Stimulated activated CD8-positive, alpha-beta memory T cell treated with anti-CD3 and anti-CD28 coated beads, Interleukin-12 subunit alpha, Interleukin-12 subunit beta, amount 100 ng/mL, for 1 hour (primary cell): ENCODE results near the gene PYGO2.
"Not testable (repeated sequence)": the region's sequence is repeated elsewhere in the genome, so short reads cannot be mapped to it uniquely, and the experiment has no call there.

Experiments used
- DNase-seq: peaks from one replicate; pipeline ENCODE4 v3.0.0-alpha.2; 2020; ENCODE audit warnings: low read depth

The PYGO2 gene

DNA sequence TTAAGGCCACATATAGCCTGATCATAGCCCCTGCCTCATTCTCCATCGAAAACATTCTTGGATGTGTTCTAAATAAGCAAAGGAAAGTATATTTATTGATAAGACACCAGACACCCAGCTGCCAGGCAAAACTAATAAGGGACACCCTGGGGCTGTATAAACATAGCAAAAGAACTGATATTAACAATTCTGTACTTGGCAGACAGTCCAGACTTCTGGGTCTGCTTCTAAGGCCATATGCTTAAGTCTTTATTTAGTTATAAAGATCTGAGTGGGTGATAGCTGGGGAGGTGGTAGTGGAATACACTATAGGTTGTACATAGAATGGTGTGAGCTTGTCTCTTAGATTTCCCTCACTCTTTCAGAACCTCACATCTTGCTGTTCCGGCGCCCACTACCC is 16.8 kb upstream of the PYGO2 start:
- DNase-seq = no peak

DNA sequence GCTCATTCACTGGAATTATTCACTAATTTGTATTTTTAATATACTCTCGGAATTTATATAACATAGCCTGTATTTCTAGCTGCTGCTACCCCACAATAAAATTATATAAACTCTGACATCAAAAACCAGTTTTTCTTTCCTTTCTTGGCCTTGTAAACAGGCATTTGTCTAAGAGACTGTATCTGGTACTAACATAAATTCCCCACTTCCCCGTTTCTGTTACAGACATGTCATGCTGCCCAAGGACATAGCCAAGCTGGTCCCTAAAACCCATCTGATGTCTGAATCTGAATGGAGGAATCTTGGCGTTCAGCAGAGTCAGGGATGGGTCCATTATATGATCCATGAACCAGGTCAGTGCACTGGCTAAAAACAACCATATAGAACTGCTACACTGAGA is 16.2 kb upstream of the PYGO2 start:
- not testable (repeated sequence) for DNase-seq

DNA sequence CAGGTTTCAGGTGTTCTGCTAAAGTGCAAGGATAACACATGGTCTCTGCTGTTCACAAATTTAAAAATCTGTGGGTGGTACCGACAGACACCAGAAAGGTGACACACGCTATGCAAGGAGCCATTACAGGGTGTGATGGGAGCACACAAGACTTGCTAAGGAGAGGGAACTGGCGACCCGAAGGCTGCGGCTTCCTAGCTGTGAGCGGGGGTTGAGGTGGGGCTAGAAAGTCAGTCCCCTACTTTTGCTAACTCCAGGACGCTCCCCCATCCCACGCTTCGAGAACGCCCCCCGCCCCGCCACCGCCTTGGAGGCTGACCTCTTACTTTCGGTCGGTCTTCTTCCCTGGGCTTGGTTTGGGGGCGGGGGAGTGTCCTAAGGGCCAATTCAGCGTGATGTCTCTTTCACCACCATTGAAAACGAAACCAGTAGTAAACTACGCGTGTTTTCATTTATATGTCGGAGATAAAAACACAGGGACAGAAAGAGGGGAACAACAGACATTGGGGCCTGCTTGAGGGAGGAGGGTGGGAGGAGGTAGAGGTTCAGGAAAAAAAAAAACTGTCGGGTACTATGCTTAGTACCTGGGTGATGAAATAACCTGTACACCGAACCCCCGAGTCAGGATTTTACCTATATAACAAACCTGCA is 14.0 kb upstream of the PYGO2 start:
- no peak for DNase-seq

DNA sequence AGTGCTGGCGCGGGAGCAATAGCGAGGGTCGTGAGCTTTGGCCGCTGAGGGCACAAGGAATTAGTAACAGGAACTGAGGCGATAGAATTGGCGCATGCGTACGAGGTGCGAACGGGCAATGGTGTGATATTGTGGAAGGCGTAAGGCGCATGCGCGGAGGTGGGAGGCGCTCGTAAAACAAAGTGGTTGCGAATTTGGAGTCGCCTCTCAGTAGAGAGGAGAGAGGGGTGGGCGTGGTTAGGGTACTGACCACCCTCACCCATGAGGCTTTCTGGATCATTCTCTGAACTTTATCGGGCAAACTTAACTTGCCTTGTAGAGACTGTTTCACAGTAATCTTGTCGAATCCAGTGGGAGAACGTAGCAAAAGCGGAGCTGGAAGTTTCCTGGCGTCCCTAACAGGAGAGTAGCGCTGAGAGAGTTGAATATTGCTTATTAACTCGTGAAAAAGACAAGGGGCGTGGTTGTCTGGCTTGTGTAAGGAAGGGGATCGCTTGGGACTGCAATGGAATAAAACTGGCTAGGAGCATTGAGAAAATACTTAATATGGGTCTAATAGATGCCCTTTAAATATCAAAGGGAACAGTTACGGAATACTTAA is 13.3 kb upstream of the PYGO2 start:
- peak; percentile 91 for DNase-seq

DNA sequence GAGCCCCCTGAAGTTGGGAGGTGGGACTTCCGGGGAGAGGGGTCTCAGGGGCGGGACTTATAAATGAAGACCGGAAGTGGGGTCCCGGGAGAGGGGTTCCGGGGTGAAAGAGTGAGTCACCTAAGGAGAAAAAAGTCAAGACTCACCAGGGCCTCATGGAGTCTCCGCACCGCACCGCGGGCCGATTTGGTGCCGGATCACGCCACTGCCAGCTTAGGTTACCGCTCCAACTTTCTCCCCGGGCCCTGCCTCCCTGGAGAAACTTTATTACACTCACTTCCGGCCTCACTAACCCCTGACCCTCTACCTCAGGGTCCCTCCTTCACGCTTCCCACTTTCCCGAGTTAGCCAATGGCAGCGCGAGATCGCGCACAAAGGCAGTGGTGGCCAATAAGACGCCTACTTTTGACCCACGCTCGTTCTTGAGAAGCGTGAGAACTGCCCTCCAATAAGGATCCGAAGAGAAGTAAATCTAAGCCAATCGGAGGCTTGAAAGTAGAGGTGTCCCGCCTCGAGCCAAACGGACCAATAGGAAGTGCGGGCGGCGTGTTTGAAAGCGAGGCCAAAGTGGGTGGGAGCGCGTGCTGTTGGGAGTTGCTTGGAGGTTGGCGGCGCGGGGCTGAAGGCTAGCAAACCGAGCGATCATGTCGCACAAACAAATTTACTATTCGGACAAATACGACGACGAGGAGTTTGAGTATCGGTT is 12.7 kb upstream of the PYGO2 start, which contains the start of gene CKS1B:
Gene CKS1B, plus strand, starts transcription at position 580 of the 706 bp plus-strand sequence. Its CDS starts 65 bp downstream, at position 645.
- DNase-seq = peak; percentile 95

DNA sequence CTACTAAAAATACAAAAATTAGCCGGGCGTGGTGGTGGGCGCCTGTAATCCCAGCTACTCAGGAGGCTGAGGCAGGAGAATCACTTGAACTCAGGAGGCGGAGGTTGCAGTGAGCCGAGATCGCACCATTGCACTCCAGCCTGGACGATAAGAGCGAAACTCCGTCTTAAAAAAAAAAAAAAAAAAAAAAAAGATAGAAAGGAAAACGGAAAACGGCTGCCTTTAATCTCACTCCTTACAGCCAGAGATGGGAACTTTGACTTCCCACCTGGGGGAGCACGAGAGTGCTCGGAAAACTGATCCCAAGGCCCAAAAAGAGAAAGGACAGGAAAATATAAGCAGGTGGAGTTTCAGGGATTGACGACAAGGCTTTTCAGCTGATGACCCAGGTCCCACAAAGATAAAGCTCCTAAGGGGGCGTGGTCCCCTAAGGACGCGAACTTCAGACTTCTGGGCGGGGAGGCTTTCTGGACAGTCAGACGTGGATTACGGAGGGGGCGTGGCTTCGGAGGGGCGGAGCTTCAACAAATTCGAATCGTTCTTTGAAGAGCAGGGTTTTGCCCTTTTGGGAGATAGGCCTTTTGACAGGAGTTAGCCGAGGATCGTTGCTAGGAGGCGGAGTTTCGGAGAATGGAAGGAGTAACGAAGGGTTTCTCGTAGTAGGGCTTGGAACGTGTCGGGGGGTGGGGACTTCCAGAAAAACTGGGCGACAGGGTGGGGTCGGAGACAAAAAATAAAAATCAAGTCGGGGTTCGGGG is 11.9 kb upstream of the PYGO2 start:
- peak; percentile 82 for DNase-seq

DNA sequence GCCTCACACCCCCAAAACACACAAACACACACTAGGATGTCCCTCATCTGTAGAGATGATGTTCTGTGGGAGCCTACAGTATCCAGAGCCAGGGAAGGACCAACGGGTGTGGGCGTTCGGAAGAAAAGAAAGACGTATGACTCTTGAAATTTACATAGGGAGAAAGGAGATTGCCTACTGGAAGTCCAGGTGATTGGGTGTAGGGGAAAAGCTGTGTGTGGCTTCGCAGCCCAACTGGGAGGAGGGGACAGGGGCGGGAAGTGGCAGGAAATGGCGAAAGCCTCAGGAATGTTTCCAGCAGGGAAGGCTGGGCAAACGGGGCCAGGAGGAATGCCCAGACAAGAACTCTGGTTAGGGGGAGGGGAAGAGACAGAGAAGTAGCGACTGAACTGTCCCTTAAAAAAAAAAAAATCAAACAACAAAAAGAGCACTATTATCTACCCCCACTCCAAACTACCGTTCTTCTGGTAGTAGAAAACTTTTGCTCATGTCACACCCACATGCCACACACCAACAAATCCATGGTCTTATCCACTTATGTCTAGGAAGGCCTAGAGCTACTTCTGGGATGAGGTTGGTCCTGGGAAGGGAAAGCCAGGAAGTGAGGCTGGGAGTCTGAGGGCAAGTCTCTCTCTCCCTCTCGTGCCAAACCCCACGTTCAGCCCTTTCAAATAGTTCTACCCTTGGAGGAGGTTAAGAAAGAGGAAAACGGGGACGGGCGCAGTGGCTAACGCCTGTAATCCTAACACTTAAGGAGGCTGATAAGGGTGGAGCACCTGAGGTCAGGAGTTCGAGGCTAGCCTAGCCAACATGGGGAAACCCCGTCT is 11.1 kb upstream of the PYGO2 start:
- no peak for DNase-seq

DNA sequence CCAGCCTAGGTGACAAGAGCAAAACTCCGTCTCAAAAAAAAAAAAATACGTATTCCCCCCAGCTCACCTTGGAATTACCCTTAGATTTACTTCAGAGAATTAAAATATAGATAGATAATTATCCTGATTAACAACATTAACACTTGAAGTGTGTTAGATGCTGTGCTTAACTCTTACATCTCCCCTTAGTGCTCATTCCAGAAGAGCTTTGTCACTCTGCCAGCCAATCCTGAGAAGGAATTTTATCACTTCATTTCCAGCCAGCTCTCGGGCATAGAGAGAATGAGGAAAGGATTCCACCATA is 10.6 kb upstream of the PYGO2 start:
- DNase-seq = no peak

DNA sequence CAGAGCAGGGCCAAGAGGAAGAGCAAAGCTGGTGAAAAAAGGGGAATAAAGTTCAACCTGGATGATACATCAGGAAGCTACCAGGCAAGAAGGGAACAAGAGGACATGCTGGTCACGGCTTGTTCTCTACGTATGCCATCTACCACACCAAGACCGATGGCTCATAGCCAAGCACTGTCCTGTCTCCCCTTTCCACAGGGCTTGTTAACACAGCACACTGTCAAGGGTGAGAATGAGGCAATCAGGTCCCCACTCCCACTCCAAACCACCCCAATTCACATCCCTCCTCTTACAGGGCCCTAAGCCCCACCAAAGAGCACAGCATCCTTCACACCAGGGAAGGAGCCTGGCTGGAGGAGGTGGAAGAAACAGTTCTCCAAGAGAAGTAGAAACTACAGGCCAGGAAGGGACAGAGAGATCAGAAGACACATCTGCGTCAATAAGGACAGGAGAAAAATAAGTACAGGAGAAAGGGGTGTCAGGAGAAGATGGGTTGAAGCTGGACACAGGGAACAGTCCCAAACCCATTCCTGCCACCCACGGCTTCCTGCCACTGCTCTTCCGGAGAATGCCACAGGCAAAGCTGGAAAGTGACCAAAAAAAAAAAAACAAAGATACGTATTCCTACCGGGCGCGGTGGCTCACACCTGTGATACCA is 9.9 kb upstream of the PYGO2 start:
- DNase-seq = no peak

DNA sequence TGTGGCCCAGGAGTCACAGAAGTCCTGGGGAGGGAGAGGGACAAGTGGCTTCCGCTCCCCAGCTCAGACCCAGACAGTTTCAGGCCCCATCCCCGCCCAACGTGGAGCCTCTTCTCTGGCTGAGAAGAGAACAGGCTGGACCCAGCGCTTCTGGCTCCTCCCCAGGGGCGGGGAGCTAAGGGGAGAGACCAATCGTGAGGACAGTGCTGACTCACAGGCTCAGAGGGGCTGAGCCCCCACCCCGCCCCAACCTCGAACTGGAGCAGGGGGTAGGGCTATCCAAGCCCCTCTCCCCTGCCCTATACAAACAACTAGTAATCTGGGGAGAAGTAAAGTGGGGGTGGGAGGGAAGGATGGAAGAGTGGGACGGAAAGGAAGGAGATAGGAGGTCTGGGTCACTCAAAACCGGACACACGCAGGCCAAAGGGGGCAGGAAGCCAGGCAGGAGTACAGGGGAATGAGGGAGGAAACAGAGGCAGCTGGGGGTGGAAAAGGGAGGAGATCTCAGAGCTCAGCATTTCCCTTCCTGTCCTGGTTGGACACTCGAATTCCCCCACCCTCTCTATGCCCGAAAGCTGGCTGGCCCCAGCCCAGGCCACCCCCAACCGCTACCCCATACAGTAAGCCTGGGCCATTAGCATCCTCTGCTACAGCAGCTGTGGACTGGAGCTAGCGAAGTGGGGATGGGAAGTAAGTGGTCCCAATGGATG is 9.2 kb upstream of the PYGO2 start, which contains the start of gene SHC1:
Gene SHC1, minus strand, starts transcription at position 117 of the 710 bp plus-strand sequence. CDS start 221 bp downstream, outside the sequence.
- DNase-seq = no peak

DNA sequence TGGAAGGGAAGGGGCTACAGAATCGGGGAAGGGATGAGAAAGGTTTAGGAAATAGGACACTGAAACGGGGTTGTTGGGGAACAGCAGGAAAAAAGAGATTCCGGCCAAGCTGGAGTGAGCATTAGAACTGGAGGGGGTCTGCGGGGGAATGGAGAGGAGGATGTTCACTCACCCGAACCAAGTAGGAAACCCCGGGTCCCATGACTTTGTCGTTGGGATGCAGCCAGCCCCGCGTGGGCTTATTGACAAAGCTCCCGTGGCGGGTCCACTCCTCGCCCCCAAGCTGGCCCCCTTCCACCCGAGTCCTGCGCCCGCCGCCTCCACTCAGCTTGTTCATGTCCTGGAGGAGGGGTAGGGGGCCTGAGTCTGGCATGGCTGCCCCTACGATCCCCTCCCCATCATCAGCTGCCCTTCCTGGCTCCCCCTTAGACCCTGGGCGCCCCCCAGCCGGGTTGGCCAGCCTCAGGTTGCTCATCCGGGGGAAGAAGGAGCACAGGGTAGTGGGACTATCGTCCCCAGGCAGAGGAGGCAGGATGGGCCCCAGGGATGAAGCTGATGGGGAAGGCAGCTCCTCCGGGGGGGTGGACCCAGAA is 8.4 kb upstream of the PYGO2 start:
- no peak for DNase-seq

DNA sequence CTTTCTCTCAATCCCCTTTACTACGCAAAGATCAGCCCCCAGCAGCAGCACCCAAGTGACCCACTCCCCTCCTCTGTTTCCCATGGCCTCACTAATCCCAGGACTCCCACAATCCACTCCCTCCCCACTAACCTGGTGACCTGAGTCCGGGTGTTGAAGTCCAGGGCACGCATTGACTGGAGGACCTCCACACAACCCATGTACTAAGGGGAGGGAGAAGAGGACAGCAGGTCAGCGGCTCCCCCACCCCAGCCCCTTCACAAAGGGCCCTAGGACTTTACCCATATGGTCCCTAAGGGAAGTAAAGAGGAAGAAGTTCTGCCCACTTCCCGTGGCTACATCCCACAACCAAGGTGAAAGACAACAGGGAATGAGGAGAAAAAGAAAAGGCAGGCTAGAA is 7.7 kb upstream of the PYGO2 start:
- no peak for DNase-seq

DNA sequence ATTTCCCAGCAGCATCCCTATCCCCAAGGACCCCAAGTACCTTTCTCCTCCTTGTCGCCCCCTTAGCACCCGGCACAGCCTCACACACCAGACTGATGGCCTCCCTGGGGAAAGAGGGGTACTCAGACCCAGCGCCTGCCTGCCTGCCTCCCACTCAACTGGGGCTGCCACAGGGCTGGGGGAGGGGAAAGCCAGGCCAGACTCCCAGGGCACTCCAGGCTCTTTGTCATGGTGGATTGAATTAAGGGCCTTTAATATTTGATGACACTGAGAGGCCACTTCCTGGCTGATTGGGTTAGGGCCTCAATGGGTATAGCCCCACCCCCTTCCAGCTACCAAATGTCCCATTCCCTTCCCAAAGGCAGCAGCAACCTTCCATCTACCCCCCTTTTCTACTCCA is 7.1 kb upstream of the PYGO2 start:
- no peak for DNase-seq

DNA sequence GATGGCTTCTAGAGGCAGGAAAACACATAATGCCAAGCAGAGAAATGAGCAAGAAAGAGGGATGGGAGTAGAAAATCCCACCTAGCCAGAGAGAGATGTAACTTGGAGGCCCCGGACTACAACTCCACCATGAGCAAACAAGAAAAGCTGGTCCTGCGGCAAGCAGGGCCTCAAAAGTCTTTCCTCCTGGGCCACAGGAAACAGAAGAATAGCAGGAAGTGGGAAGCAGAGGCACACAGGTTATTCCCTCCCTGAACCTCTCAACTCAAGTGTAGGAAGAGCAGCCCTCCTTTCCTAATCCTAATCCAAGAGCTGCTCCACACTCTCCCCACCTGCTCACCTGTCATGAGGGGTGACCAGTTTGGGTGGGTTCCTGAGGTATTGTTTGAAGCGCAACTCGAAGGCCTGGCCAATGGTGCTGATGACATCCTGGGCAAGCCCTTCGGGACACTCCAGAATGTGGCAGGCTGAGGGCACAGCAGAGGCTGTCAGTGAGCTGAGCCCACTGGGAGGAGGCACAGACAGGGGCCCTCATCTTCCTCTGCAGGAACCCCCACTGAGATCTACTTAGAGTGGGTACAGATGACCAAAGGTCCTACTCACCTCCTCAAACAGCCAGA is 5.9 kb upstream of the PYGO2 start:
- no peak for DNase-seq

DNA sequence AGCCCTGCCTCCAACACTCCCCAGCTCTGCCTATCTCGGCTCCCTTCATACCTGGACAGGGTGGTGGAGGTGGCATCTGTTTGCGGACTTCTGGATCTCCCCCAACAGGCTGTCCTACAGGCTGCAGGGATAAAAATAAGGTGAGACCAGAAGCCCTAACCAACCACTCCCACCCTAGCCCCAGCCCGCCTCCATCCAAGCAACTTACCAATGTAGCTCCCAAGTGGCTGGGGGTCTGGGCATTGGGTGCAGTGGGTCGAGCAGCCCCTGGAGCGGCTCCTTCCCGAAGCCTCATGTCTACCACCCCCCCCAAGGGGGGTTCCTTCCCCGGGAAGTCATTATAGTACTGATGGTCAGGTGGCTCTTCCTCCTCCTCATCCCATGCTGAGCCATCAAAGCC is 4.5 kb upstream of the PYGO2 start:
- DNase-seq = no peak

DNA sequence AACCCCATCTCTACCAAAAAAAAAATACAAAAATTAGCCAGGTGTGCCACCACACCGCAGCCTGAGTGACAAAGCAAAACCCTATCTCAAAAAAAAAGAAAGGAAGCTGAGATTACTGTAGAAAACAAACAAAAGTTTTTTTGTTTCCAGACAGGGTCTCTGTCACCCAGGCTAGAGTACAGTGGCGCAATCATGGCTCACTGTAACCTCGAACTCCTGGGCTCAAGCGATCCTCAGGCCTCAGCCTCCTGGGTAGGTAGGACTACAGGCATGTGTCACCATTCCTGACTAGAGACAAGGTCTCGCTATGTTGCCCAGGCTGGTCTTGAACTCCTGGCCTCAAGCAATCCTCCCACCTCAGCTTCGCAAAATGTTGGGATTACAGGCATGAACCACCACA is 2.8 kb upstream of the PYGO2 start:
- no peak for DNase-seq

DNA sequence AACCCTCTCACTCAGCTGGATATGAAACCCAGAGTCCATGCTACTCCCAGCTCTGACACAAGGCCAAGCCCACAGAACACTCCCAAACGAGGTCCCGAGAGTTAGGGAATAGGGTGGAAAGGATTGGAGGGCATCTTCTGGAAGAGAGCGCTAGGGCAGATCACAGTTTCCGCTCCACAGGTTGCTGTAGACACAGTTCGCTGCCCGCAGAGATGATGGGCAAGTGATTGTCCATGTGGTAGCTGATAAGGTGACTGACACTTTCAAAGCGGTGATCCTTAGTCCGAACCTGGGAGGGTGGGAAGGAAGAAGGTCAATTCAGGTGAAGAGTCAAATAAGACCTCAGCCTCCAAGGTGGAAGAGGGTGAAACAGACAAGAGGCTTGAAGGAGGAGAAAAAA is 2.1 kb upstream of the PYGO2 start:
- DNase-seq = no peak

DNA sequence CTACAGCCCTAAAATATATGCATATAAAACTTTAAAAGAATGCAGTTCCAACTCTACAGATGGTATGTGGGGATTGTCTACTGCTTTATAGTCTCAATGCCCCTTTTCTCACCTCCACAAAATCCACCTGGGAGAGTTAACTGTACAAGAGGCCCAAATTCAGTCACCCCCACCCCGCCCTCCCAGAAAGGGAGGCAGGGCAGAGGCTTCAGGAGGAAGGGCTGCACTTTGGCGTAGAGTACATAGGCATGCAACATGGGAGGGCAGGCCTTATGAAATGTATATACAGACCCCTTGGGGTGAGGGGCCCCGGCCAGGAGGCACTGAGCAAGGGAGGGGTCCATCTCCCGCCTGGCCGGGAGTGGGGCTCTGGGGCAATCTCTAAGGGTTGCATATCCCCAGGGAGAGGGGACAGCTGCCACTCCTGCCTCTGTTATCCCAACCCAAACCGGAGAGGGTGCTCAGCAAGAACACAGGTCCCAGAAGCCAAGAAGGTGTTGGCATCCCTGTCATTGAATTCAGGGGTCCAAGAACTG is 1.3 kb upstream of the PYGO2 start:
- DNase-seq = no peak

DNA sequence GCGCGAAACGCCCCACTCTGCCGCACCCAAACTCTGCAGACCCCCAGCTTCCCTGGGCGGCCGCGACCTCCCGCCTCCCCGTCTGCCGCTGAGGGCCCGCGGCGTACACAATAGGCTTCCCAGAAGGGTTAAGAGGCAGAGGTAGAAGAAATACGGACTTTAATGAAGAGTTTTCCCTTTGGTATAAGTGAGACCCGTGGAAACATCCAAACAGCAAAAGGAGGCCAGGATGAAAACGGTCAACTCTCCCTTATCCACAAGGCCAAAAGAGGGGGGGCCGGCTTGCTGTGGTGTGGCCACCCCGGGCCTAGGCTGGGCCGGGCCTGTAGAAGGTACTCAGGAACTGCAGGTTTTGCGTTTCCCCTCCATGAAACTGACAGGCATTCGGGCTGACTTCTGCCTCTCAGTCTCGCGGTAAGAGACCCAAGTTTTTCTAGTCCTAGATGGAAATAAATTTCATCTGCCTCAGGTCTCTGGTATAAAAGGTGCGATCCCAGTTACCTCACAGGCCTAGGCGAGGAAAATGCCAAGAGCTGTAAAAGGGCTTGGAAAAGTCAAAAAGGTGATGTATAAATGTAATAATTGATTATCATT is 671 bp upstream of the PYGO2 start:
- no peak for DNase-seq
